Ishikawa (cell line): ENCODE measurements around the gene SMG1.

ENCODE experiments used
- CEBPB ChIP-seq: IDR thresholded peaks from 2 replicates; pipeline ENCODE4 v1.6.1; 2012
- CREB1 ChIP-seq: IDR thresholded peaks from 2 replicates; pipeline ENCODE4 v1.6.1; 2012; ENCODE audit warnings: low read depth
- EP300 ChIP-seq: IDR thresholded peaks from 2 replicates; pipeline ENCODE4 v1.6.1; 2012; ENCODE audit warnings: borderline replicate concordance
- FOXM1 ChIP-seq: IDR thresholded peaks from 2 replicates; pipeline ENCODE4 v1.6.1; 2012; ENCODE audit warnings: low read depth, borderline replicate concordance
- NFIC ChIP-seq: IDR thresholded peaks from 2 replicates; pipeline ENCODE4 v1.6.1; 2012
- RAD21 ChIP-seq: IDR thresholded peaks from 2 replicates; pipeline ENCODE4 v1.6.1; 2012; ENCODE audit warnings: low read depth
- TAF1 ChIP-seq: IDR thresholded peaks from 2 replicates; pipeline ENCODE4 v1.6.1; 2012; ENCODE audit warnings: low read depth, mild to moderate bottlenecking
- TEAD4 ChIP-seq: IDR thresholded peaks from 2 replicates; pipeline ENCODE4 v1.6.1; 2012
- YY1 ChIP-seq: IDR thresholded peaks from 2 replicates; pipeline ENCODE4 v1.6.1; 2012; ENCODE audit warnings: low read depth
- ZBTB7A ChIP-seq: IDR thresholded peaks from 2 replicates; pipeline ENCODE4 v1.6.1; 2012; ENCODE audit warnings: low read depth
- TF ChIP-seq, protein P1 (sequence below): IDR thresholded peaks from 2 replicates; pipeline ENCODE4 v1.6.1; 2012; ENCODE audit warnings: low read depth, mild to moderate bottlenecking
- TF ChIP-seq, protein P2 (sequence below): IDR thresholded peaks from 2 replicates; pipeline ENCODE4 v1.6.1; 2012
- TF ChIP-seq, protein P3 (sequence below): IDR thresholded peaks from 2 replicates; pipeline ENCODE4 v1.6.1; 2012

DNA sequence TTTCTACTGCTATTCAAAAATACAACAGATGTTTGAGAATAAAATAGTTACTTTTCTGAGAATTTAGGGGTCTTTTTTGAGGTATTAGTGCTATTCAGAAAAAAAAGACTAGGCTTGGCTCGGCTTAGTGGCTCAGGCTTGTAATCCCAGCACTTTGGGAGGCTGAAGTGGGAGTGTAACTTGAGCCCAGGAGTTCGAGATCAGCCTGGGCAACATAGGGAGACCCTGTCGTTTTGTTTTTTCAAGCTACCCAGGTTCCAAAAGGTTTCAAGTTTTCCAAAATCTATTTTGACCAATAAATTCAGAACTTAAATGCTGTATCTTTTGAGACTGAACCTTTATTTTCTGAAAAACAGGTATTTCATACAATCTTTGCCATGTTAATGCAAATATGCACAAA lies 121.7 kb downstream of the SMG1 start:
- TF ChIP-seq YY1 (no peak), TEAD4 (no peak), EP300 (no peak), CEBPB (no peak), CREB1 (no peak), FOXM1 (no peak), TAF1 (no peak), RAD21 (no peak), ZBTB7A (no peak), NFIC (no peak)
- TF ChIP-seq, protein P1, sequence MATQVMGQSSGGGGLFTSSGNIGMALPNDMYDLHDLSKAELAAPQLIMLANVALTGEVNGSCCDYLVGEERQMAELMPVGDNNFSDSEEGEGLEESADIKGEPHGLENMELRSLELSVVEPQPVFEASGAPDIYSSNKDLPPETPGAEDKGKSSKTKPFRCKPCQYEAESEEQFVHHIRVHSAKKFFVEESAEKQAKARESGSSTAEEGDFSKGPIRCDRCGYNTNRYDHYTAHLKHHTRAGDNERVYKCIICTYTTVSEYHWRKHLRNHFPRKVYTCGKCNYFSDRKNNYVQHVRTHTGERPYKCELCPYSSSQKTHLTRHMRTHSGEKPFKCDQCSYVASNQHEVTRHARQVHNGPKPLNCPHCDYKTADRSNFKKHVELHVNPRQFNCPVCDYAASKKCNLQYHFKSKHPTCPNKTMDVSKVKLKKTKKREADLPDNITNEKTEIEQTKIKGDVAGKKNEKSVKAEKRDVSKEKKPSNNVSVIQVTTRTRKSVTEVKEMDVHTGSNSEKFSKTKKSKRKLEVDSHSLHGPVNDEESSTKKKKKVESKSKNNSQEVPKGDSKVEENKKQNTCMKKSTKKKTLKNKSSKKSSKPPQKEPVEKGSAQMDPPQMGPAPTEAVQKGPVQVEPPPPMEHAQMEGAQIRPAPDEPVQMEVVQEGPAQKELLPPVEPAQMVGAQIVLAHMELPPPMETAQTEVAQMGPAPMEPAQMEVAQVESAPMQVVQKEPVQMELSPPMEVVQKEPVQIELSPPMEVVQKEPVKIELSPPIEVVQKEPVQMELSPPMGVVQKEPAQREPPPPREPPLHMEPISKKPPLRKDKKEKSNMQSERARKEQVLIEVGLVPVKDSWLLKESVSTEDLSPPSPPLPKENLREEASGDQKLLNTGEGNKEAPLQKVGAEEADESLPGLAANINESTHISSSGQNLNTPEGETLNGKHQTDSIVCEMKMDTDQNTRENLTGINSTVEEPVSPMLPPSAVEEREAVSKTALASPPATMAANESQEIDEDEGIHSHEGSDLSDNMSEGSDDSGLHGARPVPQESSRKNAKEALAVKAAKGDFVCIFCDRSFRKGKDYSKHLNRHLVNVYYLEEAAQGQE: no peak
- TF ChIP-seq, protein P2, sequence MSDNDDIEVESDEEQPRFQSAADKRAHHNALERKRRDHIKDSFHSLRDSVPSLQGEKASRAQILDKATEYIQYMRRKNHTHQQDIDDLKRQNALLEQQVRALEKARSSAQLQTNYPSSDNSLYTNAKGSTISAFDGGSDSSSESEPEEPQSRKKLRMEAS: no peak
- TF ChIP-seq, protein P3, sequence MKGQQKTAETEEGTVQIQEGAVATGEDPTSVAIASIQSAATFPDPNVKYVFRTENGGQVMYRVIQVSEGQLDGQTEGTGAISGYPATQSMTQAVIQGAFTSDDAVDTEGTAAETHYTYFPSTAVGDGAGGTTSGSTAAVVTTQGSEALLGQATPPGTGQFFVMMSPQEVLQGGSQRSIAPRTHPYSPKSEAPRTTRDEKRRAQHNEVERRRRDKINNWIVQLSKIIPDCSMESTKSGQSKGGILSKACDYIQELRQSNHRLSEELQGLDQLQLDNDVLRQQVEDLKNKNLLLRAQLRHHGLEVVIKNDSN: no peak
